GM12891 (cell line): Measurements from ENCODE around the gene C16orf92.

ENCODE experiments used
- POLR2A ChIP-seq: IDR thresholded peaks from 2 replicates; pipeline ENCODE4 v1.6.1; 2011; ENCODE audit warnings: low read depth, low read length, control low read depth
- POLR2AphosphoS5 ChIP-seq: IDR thresholded peaks from 2 replicates; pipeline ENCODE4 v1.6.1; 2011; ENCODE audit warnings: low read depth, low read length, control low read depth
- POU2F2 ChIP-seq: IDR thresholded peaks from 2 replicates; pipeline ENCODE4 v1.6.1; 2011; ENCODE audit warnings: low read depth, mild to moderate bottlenecking, control low read depth, low read length, moderate library complexity
- SPI1 ChIP-seq: IDR thresholded peaks from 2 replicates; pipeline ENCODE4 v1.6.1; 2011; ENCODE audit warnings: low read depth, low read length, control low read depth
- TAF1 ChIP-seq: IDR thresholded peaks from 2 replicates; pipeline ENCODE4 v1.6.1; 2011; ENCODE audit warnings: low read depth, low read length, control low read depth

DNA sequence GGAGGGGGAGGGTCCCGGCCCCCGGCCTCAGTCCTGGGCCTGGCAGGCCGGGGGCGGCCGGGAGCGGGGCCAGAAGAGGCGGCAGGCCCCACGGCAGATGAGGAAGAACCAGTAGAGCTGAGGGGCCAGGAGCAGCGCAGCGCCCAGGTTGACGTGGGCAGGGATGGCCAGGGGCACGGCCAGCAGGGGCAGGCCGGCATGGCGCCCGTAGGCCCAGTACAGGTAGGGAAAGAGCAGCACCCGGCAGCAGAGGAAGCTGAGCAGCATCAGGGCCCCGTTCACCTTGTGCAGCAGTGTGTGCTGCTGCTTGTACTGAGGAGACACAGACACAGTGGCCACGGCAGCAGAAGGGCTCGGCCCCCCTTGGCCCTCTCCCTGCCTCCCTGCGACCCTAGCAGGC lies 2.2 kb downstream of the C16orf92 start:
- TF ChIP-seq POLR2AphosphoS5 (no peak), POLR2A (no peak), TAF1 (no peak), POU2F2 (no peak), SPI1 (no peak)
